Karpas-422 (cell line): ENCODE results near the gene HAUS3. TPM values are rescaled to one million over a fixed set of nuclear protein-coding genes. Genes with fewer than 3 reads are reported as not detected.

ENCODE experiments used
- DNase-seq: peaks from one replicate; pipeline ENCODE4 v3.0.0-alpha.2; 2015
- H2AFZ ChIP-seq: fragments of 200-600 bp; sonication (generic); 2 replicates; pipeline ENCODE4 v1.6.1; 2014; ENCODE audit warnings: antibody characterized with exemption, low read length, mixed read lengths
- H3K27ac ChIP-seq: fragments of 200-600 bp; sonication (generic); 2 replicates; pipeline ENCODE4 v1.5.1; 2014; ENCODE audit warnings: mild to moderate bottlenecking, low read length, moderate library complexity
- H3K27me3 ChIP-seq: fragments of 200-600 bp; sonication (generic); 2 replicates; pipeline ENCODE4 v1.6.1; 2014; ENCODE audit warnings: low read length, mixed read lengths
- H3K36me3 ChIP-seq: fragments of 200-600 bp; sonication (generic); 2 replicates; pipeline ENCODE4 v1.6.1; 2014; ENCODE audit warnings: low read length, mixed read lengths; ENCODE audit not compliant: insufficient read depth
- H3K4me1 ChIP-seq: fragments of 200-600 bp; sonication (generic); 2 replicates; pipeline ENCODE4 v1.6.1; 2014; ENCODE audit warnings: mild to moderate bottlenecking, low read length, mixed read lengths
- H3K4me2 ChIP-seq: fragments of 200-600 bp; sonication (generic); 2 replicates; pipeline ENCODE4 v1.6.1; 2014; ENCODE audit warnings: low read length, low read depth, mild to moderate bottlenecking; ENCODE audit not compliant: poor library complexity, severe bottlenecking
- H3K4me3 ChIP-seq: fragments of 200-600 bp; sonication (generic); 2 replicates; pipeline ENCODE4 v1.5.1; 2014; ENCODE audit warnings: mild to moderate bottlenecking, antibody characterized with exemption, low read length, mixed read lengths
- H3K79me2 ChIP-seq: fragments of 200-600 bp; sonication (generic); 2 replicates; pipeline ENCODE4 v1.6.1; 2014; ENCODE audit warnings: mild to moderate bottlenecking, low read length, mixed read lengths
- H3K9ac ChIP-seq: fragments of 200-600 bp; sonication (generic); 2 replicates; pipeline ENCODE4 v1.6.0; 2014; ENCODE audit warnings: low read length
- H3K9me2 ChIP-seq: fragments of 200-600 bp; sonication (generic), shearing (Covaris generic); replicated peaks from 2 replicates; pipeline ENCODE4 v1.6.0; 2014; ENCODE audit warnings: mild to moderate bottlenecking, low read length, moderate library complexity; ENCODE audit not compliant: insufficient read depth
- H3K9me3 ChIP-seq: fragments of 300-700, 200-600 bp; sonication (generic); 2 replicates; pipeline ENCODE4 v1.6.1; 2014; ENCODE audit warnings: low read length, mixed read lengths
- H4K20me1 ChIP-seq: fragments of 200-600 bp; sonication (generic); 2 replicates; pipeline ENCODE4 v1.6.1; 2014; ENCODE audit warnings: mild to moderate bottlenecking, antibody characterized with exemption, low read length, low read depth; ENCODE audit not compliant: insufficient read depth
- total RNA-seq: library from RNA; depleted of rRNA; stranded (reverse); fragments of >200 nt; shearing (Covaris generic); gene quantifications from 2 replicates; pipeline ENCODE4 v1.2.3, GENCODE V29; 2014; ENCODE audit warnings: low replicate concordance

The HAUS3 gene
- total RNA-seq, 1 experiment from 2014 or later, result 14.6 TPM

DNA sequence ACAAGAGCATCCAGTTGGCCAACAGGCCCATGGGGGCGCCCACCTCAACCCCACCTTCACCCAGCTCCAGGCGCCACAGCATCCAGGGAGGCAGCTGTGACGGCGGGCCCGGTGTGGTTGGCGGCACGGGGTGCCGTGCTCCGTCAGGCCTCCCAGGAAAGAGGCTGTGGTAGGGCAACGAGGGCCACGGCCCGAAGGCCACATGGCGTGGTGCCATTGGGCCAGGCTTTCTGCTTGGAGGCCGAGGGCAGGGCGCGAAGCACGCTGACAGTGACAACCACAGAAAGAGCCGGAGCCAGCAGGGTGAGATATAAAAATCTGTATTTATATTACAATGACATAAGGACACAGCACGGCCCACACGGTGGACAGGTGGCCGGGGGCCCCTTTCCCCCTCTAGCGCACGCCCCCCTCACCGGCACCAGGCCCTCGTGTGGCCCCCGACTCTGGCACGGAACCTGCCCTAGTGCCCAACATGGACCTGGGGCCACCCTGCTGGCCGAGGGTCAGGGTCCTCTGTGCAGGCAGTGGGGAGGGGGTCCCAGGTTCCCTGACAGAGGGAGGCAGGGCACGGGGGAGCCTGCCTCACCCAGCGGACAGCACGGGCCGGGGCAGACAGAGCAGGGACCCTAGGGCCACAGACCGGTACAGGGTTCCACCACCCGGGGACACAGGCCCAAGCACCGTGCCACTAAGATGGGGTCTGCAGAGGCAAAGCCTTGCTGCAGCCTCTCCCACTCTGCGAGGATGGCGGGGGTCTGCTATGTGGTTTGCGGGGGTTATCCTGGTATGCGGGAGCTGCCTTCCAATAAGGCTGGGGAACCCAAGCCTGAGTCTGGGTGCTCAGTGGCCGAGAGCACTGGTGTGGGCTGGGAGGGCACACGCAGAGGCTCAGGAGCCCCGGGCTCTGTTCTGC lies 5.5 kb upstream of the HAUS3 start:
- no peak overlapping the region for H3K4me3 ChIP-seq
- no peak overlapping the region for H2AFZ ChIP-seq
- H3K79me2 ChIP-seq, result no peaks in the 10 kb centered on the region
- no peaks in the 10 kb centered on the region for H3K36me3 ChIP-seq
- H3K27ac ChIP-seq, result no peak overlapping the region
- H3K27me3 ChIP-seq, result no peaks in the 10 kb centered on the region
- H3K9me3 ChIP-seq, result no peaks in the 10 kb centered on the region
- H3K9ac ChIP-seq, result no peak overlapping the region
- H3K4me2 ChIP-seq, result no peak overlapping the region
- H4K20me1 ChIP-seq, result no peaks in the 10 kb centered on the region
- H3K4me1 ChIP-seq, result peaks cover 24% of the 10 kb centered on the region
- no peak for DNase-seq
- H3K9me2 ChIP-seq, result no peaks in the 10 kb centered on the region

DNA sequence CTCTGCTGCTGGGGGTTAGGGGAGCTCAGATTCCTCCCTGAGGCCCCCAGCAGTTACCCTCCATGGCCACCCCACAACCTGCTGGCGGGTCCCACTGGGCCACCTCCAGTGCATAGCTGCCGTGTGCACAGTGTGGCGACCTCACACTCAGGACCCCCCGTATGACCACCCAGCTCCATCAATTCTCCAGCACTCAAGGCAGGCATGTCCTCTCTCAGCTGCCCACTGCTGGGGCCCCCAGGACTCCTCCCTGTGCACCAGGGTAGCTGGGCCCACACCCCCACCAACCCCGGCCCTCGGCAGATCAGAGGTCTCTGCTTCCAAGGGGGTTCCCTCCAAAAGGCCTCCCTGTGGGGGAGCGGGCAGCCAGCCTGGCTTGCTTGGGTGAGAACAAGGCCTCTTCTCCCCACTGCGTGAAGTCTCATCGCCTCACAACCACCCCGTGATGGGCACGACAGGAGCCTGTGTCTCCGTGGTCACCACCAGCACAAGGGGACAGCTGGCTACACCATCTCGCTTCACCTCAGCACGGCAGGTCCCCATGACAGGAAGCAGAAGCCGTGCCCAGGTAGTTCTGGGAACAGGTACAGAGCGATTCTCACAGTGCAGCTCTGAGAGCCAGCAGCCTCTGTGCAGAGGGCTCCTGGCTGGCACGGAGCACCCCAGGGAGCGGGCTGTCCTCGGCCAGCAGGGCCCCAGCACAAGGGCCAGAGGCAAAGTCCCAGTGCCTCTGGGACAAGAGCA lies 4.6 kb upstream of the HAUS3 start:
- Histone ChIP-seq H3K4me1 (peaks cover 26% of the 10 kb centered on the region), H3K9ac (no peak overlapping the region), H4K20me1 (no peaks in the 10 kb centered on the region), H3K9me3 (no peaks in the 10 kb centered on the region), H3K79me2 (peaks cover 3% of the 10 kb centered on the region), H3K9me2 (no peaks in the 10 kb centered on the region), H2AFZ (no peak overlapping the region), H3K27me3 (no peaks in the 10 kb centered on the region), H3K4me3 (no peak overlapping the region), H3K27ac (no peak overlapping the region), H3K36me3 (no peaks in the 10 kb centered on the region), H3K4me2 (no peak overlapping the region)
- no peak for DNase-seq

DNA sequence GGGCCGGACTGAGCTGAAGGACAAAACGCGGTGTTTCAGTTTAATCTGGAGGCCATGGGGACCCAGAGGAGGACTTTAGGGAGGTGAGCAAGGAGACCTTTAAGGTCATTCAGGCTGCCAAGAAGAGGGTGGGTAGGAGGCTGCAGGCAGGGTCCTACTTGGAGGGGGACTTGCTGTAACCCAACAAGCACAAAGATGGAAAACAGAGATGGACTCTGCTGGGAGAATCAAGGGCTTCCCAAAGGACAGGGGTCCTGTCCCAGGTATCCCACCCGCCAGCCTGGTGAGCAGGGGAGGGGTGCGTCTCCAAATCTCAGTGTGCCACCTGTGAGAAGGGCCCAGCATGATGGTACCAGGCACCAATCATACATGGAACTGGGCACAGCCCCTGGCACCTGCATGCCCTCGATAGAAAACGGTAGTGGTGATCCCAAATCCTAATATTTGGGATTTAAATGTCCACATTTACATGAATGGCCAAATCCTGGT lies 3.9 kb upstream of the HAUS3 start:
- no peaks in the 10 kb centered on the region for H3K36me3 ChIP-seq
- no peaks in the 10 kb centered on the region for H3K27me3 ChIP-seq
- no peak overlapping the region for H3K9ac ChIP-seq
- H3K9me3 ChIP-seq, result no peaks in the 10 kb centered on the region
- no peak for DNase-seq
- no peak overlapping the region for H3K27ac ChIP-seq
- no peak overlapping the region for H3K4me3 ChIP-seq
- H3K79me2 ChIP-seq, result peaks cover 10% of the 10 kb centered on the region
- H3K4me1 ChIP-seq, result peaks cover 26% of the 10 kb centered on the region
- no peak overlapping the region for H3K4me2 ChIP-seq
- peaks cover 6% of the 10 kb centered on the region; the same call in 1 of the 2 replicates for H4K20me1 ChIP-seq
- H2AFZ ChIP-seq, result no peak overlapping the region
- H3K9me2 ChIP-seq, result no peaks in the 10 kb centered on the region

DNA sequence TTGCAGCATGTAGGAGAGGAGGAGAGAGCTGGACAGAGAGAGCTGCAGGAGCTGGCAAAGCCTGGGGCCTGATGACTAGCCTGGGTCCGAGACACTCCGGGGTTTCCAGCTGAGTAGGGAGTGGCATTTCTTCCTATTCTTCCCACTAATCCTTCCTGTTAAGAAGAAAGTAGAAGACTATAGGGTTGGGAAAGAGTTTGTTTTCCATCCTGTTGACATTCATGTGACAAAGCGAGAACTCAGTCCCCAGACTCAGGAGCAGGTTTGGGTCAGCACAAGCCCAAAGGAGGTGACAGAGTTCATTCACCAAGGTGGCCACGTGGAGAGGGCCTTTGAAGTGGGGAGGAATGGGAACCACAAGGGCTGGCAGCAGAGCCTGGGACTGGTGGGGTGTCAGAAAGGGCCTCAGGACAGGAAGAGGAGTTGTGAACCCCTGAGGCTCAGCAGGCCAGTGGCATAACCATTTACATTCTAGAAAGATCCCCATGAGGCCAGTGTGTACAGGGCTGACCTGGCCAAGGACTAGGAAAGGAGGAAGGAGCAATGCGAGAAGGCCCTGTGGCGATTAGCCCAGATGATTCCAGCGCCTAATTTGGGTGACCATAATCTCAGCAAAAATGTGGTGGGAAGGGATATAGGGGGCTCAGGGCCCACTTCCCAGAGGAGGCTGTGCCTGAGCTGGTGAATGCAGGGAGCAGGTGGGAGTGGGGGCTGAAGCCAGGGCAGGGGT lies 3.3 kb upstream of the HAUS3 start:
- DNase-seq, result no peak
- H3K9ac ChIP-seq, result no peak overlapping the region
- H3K4me3 ChIP-seq, result no peak overlapping the region
- no peak overlapping the region for H3K4me2 ChIP-seq
- H3K79me2 ChIP-seq, result peaks cover 16% of the 10 kb centered on the region
- no peaks in the 10 kb centered on the region for H3K9me3 ChIP-seq
- H2AFZ ChIP-seq, result no peak overlapping the region
- H3K4me1 ChIP-seq, result peaks cover 32% of the 10 kb centered on the region
- no peaks in the 10 kb centered on the region for H3K36me3 ChIP-seq
- H3K27me3 ChIP-seq, result no peaks in the 10 kb centered on the region
- H4K20me1 ChIP-seq, result peaks cover 11% of the 10 kb centered on the region; the same call in 1 of the 2 replicates
- peak overlapping the region; percentile 61; the same call in 1 of the 2 replicates for H3K27ac ChIP-seq
- no peaks in the 10 kb centered on the region for H3K9me2 ChIP-seq

DNA sequence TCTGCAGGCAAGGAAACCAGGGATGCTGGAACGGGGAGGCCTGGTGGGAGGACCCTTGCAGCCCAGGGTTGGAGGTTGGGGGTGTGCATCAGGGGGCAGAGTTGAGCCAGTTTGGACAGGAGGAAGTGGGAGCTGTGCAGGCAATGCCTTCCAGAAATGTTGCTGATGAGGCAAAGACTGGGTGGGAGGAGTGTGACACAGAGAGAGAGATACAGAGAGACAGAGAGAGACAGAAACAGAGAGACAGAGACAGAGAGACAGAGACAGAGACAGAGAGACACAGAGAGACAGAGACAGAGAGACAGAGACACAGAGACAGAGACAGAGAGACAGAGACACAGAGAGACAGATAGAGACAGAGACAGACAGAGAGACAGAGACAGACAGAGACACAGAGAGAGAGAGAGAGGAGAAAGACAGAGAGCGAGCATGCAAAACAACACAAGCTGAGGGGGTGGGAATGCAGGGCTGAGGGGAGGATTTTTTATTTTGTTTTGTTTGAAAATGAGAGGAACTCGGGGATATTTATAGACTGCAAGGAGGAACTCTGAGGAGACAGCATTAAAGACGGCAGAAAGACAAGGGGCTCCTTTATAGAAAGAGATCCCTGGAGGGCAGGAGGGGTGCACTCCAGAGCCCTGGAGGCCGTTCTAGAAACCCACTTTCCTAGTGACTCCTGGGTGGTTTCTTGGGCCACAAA lies 1.9 kb upstream of the HAUS3 start:
- H2AFZ ChIP-seq, result 0 out of 2 replicates have a peak overlapping the region, but pooled peaks have one; percentile 33

DNA sequence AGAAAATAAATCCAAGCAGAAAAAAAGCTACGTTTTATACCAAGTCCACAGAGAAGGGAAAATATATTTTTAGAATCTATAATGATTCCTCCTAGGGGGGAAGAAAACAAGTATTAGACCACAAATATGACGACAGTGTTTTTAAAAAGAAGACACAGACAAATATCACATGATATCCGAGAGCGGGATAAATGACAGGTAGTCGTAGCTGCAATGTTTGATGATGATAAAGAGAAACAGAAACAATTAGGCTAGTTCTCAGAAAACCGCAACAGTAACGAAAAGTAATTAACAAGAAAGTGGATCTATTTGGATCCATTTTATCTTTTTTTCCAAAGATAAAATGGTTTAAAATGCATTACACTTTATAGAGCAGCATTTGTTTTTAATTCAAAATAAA lies 918 bp downstream of the HAUS3 start:
- Histone ChIP-seq H4K20me1 (peaks cover 15% of the 10 kb centered on the region; the same call in 1 of the 2 replicates), H3K4me1 (peaks cover 64% of the 10 kb centered on the region), H3K4me3 (peak overlapping the region; percentile 86)

More for the DNA sequence above, 1.9 kb upstream of the HAUS3 start:
- H3K79me2 ChIP-seq, result peaks cover 30% of the 10 kb centered on the region
- H3K36me3 ChIP-seq, result peaks cover 9% of the 10 kb centered on the region; the same call in 1 of the 2 replicates
- no peaks in the 10 kb centered on the region for H3K9me3 ChIP-seq
- peak overlapping the region; percentile 61 for H3K27ac ChIP-seq
- H4K20me1 ChIP-seq, result peaks cover 15% of the 10 kb centered on the region; the same call in 1 of the 2 replicates
- H3K9ac ChIP-seq, result peak overlapping the region; percentile 4
- no peak overlapping the region for H3K4me3 ChIP-seq
- no peaks in the 10 kb centered on the region for H3K9me2 ChIP-seq
- peak overlapping the region; percentile 25 for H3K4me2 ChIP-seq
- H3K4me1 ChIP-seq, result peaks cover 45% of the 10 kb centered on the region
- DNase-seq, result peak; percentile 72
- no peaks in the 10 kb centered on the region for H3K27me3 ChIP-seq

DNA sequence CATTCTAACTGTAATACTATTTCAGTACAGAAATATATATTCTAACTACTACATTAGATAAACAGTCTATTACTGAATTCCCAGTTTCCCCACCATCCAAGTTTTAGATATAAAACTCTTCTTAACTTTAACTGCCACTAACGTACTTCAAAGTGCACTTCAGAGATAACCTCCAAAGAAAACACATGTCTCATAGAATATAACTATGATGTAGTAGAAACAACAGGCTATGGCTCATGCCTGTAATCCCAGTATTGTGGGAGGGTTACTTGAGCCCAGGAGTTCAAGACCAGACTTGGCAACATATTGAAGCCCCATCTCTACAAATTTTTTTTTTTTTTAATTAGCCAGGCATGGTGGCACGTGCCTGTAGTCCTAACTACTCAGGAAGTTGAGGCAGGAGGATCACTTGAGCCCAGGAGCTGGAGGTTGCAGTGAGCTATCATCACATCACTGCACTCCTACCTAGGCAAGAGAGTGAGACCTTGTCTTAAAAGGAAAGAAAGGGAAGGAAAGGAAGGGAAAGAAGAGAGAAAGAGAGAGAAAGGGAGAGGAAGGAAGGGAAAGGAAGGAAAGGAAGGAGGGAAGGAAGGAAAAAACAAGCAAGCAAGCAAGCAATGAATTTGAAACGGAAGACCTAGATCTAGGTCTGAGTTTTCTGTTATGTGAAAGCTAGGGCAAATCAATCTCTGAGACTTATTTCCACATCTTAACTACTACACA lies 4.8 kb downstream of the HAUS3 start:
- no peak overlapping the region for H3K27ac ChIP-seq
- no peaks in the 10 kb centered on the region for H3K9me2 ChIP-seq
- peaks cover 93% of the 10 kb centered on the region for H3K79me2 ChIP-seq
- H2AFZ ChIP-seq, result no peak overlapping the region
- peaks cover 38% of the 10 kb centered on the region for H3K4me1 ChIP-seq
- H4K20me1 ChIP-seq, result peaks cover 15% of the 10 kb centered on the region; the same call in 1 of the 2 replicates
- no peak overlapping the region; the same call in 1 of the 2 replicates for H3K9ac ChIP-seq
- H3K36me3 ChIP-seq, result peaks cover 50% of the 10 kb centered on the region; the same call in 1 of the 2 replicates
- H3K4me2 ChIP-seq, result peak overlapping the region; percentile 96
- no peaks in the 10 kb centered on the region for H3K9me3 ChIP-seq
- no peak overlapping the region; the same call in 1 of the 2 replicates for H3K4me3 ChIP-seq
- no peaks in the 10 kb centered on the region for H3K27me3 ChIP-seq
- no peak for DNase-seq

More for the DNA sequence above, 918 bp downstream of the HAUS3 start:
- Histone ChIP-seq H3K4me2 (peak overlapping the region; percentile 96), H3K27me3 (no peaks in the 10 kb centered on the region), H3K79me2 (peaks cover 56% of the 10 kb centered on the region), H3K27ac (peak overlapping the region; percentile 60), H3K9me3 (no peaks in the 10 kb centered on the region), H3K9ac (peak overlapping the region; percentile 90), H2AFZ (peak overlapping the region; percentile 13; the same call in 1 of the 2 replicates), H3K36me3 (peaks cover 20% of the 10 kb centered on the region; the same call in 1 of the 2 replicates), H3K9me2 (no peaks in the 10 kb centered on the region)
- no peak for DNase-seq
